PFSK-1 (cell line): ENCODE measurements around the gene ZFYVE1.

Experiments used
- FOXP2 ChIP-seq: optimal IDR thresholded peaks from 2 replicates; pipeline ENCODE3; 2011; ENCODE audit warnings: borderline replicate concordance, control low read depth, inconsistent platforms; ENCODE audit not compliant: insufficient read depth; ENCODE audit errors: extremely low read length, extremely low read depth
- POLR2AphosphoS5 ChIP-seq: IDR thresholded peaks from 2 replicates; pipeline ENCODE4 v1.6.1; 2012; ENCODE audit warnings: low read depth, mild to moderate bottlenecking, control low read depth, low read length, moderate library complexity
- REST ChIP-seq, 2 experiments: IDR thresholded peaks; 2 replicates each; pipeline versions ENCODE4 v1.6.1 to v1.8.0; 2011 to 2012; ENCODE audit warnings: low read depth in 2 of 2, low read length in 2 of 2, control low read depth in 1 of 2, inconsistent platforms in 1 of 2, mild to moderate bottlenecking in 1 of 2, moderate library complexity in 1 of 2; ENCODE audit not compliant: insufficient read depth in 1 of 2
- SIN3A ChIP-seq: IDR thresholded peaks from 2 replicates; pipeline ENCODE4 v1.6.1; 2012; ENCODE audit warnings: mild to moderate bottlenecking, low read length, moderate library complexity, borderline replicate concordance; ENCODE audit not compliant: insufficient read depth
- TAF1 ChIP-seq: IDR thresholded peaks from 2 replicates; pipeline ENCODE4 v1.6.1; 2012; ENCODE audit warnings: low read length, control low read depth, borderline replicate concordance; ENCODE audit not compliant: insufficient read depth

The ZFYVE1 gene

GRCh38 chr14:72965249-72965648, 61.7 kb downstream of the ZFYVE1 start:
- no peak for TF ChIP-seq REST (IDR thresholded peaks at IDR 0.05; ENCODE audit: insufficient read depth in 1 of 2, low read depth in 2 of 2, low read length in 2 of 2)
- no peak for TF ChIP-seq FOXP2
- no peak for TF ChIP-seq POLR2AphosphoS5
- TF ChIP-seq TAF1 = no peak

DNA sequence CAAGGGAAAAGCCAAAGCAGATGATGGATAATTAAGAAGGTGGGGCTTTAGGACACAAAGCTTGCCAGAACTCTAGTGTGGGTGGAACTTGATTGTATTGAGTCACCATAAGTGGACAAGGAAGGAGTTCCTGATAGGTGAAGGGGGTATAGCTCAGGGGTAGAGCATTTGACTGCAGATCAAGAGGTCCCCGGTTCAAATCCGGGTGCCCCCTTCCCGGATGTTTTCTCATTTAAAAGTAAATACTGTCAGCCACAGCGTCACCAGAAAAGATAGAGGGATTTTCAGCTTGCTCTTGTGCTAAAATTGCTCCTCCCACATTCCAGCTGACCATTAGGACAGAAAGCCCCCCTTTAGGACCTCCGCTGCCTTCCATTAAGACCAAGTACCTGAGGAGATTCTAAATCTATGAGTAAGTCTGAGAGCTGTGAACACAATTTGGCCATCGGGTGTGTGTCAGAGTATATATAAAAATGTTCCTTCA, 64.0 kb downstream of the ZFYVE1 start:
- TF ChIP-seq REST (IDR thresholded peaks at IDR 0.05; ENCODE audit: insufficient read depth in 1 of 2, low read depth in 2 of 2, low read length in 2 of 2) (no peak), TAF1 (no peak), POLR2AphosphoS5 (no peak), FOXP2 (no peak), SIN3A (no peak)

DNA sequence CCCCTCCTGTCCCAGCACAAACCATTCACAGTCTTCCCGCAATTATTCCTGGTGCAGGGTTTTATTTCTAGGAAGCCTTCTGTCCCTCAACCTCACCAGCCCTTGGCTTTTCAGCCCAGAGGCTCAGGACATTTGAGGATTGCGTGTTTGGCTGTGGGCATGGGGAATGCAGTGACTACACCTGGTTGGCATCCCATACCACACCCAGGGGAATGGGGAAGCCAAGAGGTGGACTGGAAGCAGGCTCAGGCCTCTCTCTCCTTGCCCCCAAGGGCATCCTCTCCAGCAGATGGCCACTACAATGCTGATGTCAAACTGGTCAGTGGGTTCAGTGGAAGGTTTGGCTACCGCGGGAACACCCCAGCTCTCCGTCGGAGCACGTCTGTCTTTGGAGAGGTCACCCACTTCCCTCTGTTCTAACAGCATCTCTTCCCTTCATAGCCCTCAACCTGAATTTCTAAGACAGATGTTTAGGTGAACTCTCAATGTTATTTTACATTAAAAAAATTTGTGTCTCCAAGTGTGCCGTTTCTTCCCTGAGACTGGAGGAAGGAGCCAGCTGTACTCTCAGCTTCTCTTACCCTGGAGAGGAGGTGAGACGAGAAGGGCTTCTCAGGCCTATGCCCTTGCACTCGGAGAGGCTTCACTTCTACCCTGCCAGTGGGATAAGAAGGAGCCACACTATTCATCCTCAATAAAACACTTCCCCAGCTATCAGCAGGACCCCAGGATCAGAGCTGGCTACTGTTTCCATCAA, 65.1 kb downstream of the ZFYVE1 start:
- no peak for TF ChIP-seq POLR2AphosphoS5
- TF ChIP-seq SIN3A = no peak
- no peak for TF ChIP-seq REST (IDR thresholded peaks at IDR 0.05; ENCODE audit: insufficient read depth in 1 of 2, low read depth in 2 of 2, low read length in 2 of 2)
- no peak for TF ChIP-seq FOXP2
- no peak for TF ChIP-seq TAF1

DNA sequence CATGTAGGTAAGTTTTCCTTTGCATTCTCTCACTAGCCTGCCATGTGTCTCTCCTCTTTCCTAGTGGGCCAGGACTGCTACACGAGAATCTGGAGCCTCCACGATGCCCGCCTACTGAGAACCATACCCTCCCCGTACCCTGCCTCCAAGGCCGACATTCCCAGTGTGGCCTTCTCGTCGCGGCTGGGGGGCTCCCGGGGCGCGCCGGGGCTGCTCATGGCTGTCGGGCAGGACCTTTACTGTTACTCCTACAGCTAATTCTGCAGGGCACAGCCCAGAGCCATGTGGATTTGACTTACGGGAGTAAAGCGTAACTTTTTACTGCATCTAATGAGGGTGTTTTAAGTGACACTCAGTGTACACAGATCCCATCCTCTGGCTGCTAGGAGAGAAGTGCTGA, 68.4 kb downstream of the ZFYVE1 start:
- no peak for TF ChIP-seq POLR2AphosphoS5
- TF ChIP-seq REST (IDR thresholded peaks at IDR 0.05; ENCODE audit: insufficient read depth in 1 of 2, low read depth in 2 of 2, low read length in 2 of 2) = no peak
- TF ChIP-seq TAF1 = no peak
- TF ChIP-seq SIN3A = no peak
- no peak for TF ChIP-seq FOXP2
